ENCODE measurements around the gene CBLN1.
A peak's percentile ranks its signal among the peaks of the same experiment; 100 is the strongest.

The CBLN1 gene

GRCh38 chr16:49281480-49281842 lies at the start of gene CBLN1:
Gene CBLN1 (minus strand): TSS chr16:49281838. CDS start chr16:49281465, 373 bp downstream.
- DNase-seq, result no peak

DNA sequence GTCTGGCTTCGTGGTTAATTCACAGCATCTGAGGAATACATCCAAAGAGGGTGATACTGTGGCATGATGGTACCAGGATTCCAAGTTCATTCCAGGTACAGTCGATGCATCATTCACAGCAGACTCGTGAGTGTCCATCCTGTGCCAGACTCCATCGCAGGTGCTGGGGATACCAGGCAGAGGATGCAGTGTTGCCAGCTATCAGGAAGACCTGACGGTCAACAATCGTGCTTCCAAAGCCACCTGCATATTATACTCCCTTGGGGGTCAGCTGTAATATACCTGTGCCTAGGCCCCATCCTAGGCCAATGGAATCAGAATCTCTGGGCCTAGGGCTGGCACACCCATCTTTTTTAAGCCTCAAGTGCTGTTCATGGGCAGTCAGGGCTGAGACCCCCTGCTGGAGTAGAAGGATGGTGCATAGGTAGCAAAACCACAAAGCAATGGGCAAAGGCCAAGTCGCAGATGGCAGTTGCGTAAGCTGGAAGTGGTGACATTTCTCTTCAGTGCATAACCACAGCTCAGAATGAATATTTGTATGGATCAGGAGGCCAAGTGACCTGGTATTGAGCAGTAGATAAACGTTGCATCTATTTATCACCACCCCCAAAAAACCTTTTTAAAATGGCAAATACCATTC lies 49.0 kb upstream of the CBLN1 start:
- no peak for DNase-seq

DNA sequence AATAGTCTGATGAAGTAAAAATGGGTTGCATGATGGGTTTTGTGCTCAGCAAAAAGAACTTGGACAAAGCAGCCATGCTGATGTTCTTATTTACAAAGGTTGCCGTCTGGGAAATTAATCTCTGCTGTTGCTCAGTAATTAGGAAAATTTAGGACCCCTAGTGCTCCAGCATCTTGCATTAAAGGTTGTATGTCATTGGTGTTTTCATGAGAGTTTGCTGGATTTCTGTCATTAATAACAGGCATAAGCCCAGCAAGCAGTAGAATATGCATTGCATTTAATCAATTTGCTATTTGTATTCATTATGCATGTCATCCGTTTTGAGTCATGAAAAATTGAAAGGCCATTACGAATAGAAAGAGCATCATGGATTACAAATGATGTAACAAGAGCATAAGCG lies 46.7 kb upstream of the CBLN1 start:
- no peak for DNase-seq

DNA sequence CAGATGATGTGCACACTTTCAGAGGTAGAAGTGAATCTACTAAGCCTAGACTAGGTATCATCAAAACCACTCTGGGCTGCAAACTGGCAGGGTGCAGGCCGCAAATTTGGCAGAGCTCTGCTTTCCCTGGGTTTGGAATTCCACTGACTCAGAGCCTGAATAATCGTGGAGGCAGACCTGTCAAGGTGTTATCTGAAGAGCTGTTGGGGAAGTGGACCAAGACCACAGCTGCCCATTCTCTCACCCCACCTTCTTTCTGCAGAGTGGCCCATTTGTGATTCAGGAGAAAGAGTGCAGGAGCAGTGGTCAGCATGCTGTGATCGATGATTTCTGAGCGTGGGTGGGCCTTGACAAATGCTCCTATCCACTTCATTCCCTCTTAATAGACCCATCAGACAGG lies 45.8 kb upstream of the CBLN1 start:
- DNase-seq, result no peak

GRCh38 chr16:49324703-49325102 lies 43.1 kb upstream of the CBLN1 start:
- no peak for DNase-seq

GRCh38 chr16:49315602-49316001 lies 34.0 kb upstream of the CBLN1 start:
- DNase-seq, result no peak

DNA sequence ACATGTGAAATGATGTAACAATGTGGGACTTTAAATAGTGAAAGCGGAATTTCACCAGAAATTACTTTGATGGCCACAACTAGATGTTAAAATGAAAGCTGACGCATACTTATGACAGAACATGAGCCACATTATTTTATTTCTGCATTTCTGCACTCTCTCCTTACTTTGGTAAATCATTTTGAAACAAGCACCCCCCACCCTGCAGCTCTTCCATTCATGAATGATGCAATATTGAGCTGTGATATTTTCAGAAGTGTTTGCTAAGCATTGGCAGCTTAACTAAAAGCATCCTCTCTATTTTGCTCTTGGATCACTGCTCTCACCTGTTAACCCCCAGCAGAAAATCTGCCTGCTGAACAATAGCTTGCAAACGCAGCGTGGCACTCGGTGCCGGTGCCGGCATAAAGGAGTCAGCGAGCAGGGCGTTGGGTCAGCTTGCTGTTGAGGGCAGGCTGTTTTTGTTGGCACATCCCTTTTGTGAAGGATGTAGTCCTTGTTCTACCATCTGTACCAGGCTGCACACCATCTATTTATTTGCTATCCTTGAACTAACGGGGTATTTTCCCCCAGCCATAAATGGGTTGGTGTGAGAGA lies 30.8 kb upstream of the CBLN1 start:
- no peak for DNase-seq

DNA sequence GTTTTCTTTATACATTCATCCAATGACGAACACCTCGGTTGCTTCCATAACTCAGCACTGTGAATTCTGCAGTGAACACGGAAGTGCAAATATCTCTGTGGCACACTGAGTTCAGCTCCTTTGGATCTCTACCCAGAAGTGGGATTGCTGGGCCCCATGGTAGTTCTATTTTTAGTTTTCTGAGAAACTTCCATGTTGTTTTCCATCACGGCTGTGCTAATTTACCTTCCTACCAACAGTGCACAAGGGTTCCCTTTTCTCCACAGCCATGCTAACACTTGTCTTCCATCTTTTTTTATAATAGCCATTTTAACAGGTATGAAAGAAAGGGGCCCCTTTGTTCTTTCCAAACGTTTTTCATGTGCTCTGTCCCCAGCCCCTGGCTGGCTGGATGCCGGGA lies 30.2 kb upstream of the CBLN1 start:
- DNase-seq, result no peak

DNA sequence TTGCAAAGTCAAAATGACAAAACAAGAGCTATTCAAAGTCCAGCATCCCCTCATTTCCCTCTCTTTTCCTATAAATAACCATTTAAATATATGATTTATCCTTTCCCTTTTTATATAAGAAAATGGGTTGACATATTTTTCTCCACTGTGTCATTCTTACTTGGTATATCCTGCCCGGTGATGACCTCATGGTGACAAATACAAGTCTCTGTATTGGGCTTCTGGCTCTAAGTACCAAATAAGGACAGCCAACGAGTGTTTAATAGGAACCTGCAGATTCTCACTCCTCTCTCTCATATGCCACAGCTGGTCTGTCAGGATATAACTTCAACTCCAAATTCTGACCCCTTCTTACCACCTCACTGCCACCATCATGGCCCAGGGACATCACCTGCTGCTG lies 25.5 kb upstream of the CBLN1 start:
- DNase-seq, result no peak

DNA sequence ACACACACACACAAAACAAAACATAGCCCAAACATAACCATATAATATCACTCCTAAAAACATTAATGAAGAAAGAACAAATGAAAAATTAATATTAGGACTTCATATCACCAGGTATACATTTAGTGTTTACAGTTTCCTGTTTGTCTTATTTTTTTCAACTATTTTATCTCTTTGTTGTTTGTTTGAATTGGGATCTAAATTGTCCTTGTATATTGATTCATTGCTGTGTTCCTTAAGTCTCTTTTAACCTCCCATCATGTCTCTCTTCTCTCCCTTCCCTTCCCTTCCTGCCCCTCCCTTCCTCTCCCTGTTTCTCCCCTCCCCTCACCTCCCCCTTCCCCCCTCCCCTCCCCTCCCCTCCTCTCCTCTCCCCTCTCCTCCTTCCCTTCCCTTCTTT lies 23.8 kb upstream of the CBLN1 start:
- DNase-seq, result no peak

GRCh38 chr16:49292413-49292812 lies 10.8 kb upstream of the CBLN1 start:
- DNase-seq, result no peak

GRCh38 chr16:49287572-49287971 lies 5.9 kb upstream of the CBLN1 start:
- DNase-seq, result no peak

DNA sequence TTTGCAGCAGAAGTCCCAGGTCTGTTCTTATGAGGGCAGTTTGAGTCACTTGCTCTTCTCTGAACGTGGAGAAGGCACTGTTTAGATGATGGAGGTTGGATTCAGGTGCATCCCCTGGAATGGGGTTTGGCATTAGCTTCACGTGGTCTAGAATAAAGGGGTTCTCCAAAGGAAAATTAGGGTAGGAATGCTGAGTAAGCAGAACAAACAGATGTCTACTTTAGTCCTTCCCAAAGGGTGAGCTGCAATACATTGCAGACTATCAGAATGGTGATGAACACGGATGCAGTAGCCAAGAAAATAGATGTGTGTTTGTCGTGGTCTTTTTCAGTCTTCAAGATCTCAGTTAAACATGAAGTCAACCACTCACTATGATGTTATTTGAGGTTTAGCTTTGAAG lies 3.3 kb upstream of the CBLN1 start:
- no peak for DNase-seq

DNA sequence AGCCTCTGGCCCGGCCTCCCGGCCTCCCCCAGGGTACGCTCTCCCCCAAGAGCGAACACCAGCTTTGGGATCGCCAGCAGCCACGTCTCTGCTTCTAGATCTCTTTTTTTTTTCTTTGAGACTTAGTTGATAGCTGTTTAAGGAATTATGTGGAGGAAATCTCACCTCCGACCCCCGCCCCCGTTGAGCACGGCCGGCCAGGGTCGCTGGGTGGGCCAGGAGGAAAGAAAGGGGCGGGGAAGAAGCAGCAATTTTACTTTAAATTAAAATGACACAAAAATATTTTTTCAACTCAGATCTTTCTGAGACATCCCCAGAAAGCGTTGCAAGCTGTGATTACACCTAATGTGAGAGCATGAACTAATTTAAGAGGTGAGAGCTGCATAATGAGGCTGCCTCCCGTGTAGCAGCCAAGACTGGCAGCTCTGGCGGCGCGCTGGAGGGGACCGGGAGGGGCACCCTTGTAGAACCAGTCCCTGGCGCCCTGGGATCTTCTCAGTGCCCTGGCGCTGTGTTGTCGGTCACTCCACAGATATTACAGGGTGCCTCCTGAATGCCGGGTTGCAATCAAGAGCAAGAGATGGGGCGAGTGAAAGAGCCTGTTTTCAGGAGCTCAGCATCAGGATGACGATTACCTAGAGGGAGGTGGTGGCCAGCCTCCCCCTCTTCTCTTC lies 1.9 kb upstream of the CBLN1 start:
- DNase-seq, result no peak

GRCh38 chr16:49282690-49283375 lies 1.2 kb upstream of the CBLN1 start:
- DNase-seq, result no peak

DNA sequence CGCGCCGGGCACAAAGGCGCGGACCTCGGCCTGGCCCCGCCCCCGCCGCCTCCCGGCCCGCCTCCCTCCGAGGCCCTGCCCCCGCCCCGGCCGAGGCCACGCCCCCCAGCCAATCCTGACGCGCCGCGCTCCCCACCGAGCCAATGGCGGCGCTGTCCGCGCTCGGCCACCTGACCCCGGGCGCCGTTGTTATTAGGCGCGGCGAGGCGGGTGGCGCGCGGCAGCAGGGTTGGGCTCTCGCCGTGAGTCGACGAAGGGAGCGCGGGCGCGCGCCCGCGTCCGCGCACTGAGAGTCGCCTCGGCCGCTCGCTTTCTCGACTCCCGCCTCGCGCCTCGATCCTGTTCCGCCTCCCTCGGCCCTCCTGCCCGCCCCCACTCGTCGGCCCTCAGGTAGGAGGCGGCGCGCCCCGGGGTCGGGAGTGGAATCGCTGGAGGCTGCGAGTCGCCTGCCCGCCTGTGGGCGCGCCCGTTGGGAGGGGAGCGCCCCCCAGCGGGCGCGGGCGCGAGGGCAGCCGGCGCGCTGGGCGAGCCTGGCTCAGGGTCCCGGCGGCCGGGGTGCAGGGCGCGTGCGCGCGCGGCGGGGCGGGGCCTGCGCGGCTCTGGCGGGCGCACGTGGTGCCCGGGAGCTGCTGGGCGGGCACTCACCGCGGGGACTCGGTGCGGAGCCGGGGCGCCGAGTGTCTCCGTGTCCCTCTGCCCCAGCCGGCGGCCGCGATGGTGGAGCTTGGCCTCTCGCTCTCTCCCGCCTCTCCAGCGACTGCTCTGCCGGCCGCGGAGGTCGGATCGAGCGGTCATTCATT lies 405 bp upstream of the CBLN1 start:
- DNase-seq, result peak; percentile 13

GRCh38 chr16:49280841-49281371 lies 732 bp downstream of the CBLN1 start:
- DNase-seq, result no peak

DNA sequence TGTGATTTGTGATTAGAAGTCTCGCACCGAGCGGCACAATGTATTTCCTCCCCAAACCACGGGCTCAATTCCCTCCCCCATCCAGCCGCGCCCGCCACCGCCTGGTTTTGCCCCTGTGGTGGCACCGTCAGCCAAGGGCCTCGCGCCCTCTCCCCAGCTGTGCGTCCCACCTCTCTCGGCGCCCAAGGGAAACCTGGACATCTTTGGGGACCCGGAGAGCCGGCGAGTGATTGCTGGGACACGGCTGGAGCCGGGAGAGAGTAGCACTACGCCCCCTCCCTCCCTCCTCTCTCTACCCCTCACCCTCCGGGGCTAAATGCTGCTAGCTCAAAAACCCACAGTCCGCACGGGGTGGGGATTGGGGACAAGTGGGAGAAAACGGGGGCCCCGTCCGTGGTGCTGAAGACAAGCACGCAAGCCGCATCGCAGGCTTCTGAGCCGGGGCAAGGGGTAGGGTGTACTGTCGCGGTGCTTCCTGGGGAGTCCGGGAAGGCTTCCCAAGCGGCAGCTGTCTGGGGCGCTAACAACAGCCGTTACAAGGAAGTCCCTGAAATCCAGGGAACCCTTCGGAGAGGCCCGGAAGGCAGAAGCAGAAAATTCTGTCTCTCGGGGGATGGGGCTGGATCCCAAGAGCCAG lies 1.4 kb downstream of the CBLN1 start:
- no peak for DNase-seq

DNA sequence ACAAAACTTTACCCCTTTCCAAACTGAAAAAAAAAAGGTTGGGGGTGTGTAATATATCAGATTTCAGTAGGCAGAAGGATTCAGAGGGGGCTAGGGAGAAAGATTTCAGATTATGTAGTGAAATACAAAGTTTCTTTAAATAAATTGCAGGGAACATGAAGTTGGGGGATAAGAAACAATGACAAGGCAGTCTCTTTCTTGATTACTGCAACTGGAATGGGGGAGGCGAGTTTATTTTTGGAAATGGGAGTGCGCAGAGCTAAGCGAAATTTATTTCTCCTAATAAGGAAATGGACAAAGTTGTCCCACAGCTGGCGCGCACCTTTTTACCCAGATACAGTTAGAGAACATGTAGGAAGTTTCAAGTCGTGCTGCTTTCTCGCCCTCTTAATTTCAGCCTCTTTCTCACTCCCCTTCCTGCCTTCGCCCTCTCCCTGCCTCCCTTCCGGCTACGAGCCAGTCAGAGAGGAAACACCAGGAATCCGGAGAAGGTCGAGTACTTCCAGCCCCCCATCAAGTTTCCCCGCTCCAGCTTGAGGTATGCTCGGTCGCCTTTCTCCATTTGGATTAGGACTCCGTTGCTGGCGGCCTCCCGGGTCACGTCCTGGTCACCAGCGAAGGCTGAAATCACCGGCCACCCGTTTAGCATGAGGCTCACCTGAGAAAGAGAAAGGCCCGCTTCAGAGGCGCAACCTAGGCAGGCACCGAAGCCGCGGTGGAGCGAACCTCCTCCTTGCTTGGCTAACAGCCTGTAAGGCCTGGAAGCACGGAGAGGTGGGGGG lies 2.5 kb downstream of the CBLN1 start:
- no peak for DNase-seq

- DNase-seq, result no peak
Measured at GRCh38 chr16:49278567-49278827, 3.1 kb downstream of the CBLN1 start.

GRCh38 chr16:49277766-49278566 lies 3.7 kb downstream of the CBLN1 start:
- DNase-seq, result no peak

Data from CD4-positive, alpha-beta T cell treated with Interleukin-17A for 1 hour (primary cell).